K562 (cell line): ENCODE data around the gene TRIM27. TPM values are rescaled to one million over a fixed set of nuclear protein-coding genes. Genes with fewer than 3 reads are reported as not detected.
A peak's percentile ranks its signal among the peaks of the same experiment; 100 is the strongest.

ENCODE experiments used
- CREB1 ChIP-seq, 2 experiments: sonication (generic) in 1 of 2; formaldehyde crosslinking in 1 of 2; IDR thresholded peaks; 2 replicates each; pipeline versions ENCODE4 v1.6.1 to v1.8.0; 2012 to 2022; ENCODE audit warnings: inconsistent platforms in 1 of 2, mild to moderate bottlenecking in 1 of 2, missing genetic modification reagents in 1 of 2, moderate library complexity in 1 of 2
- ETV5 ChIP-seq: sonication (generic); formaldehyde crosslinking; IDR thresholded peaks from 2 replicates; pipeline ENCODE4 v1.4.0; 2020; ENCODE audit warnings: low read depth, mild to moderate bottlenecking, missing genetic modification reagents
- FOXK1 ChIP-seq: sonication (generic); formaldehyde crosslinking; IDR thresholded peaks from 2 replicates; pipeline ENCODE4 v1.8.0; 2022; ENCODE audit warnings: missing genetic modification reagents, mild to moderate bottlenecking, borderline replicate concordance
- HLTF ChIP-seq: fragments of 450-650 bp; IDR thresholded peaks from 2 replicates; pipeline ENCODE4 v1.6.1; 2016
- MLLT1 ChIP-seq, 2 experiments: fragments of 450-650 bp; IDR thresholded peaks; 2 replicates each; pipeline ENCODE4 v1.6.1; 2016
- MTA1 ChIP-seq: fragments of 450-650 bp; IDR thresholded peaks from 2 replicates; pipeline ENCODE4 v1.6.1; 2017; ENCODE audit warnings: borderline replicate concordance
- NR2F6 ChIP-seq: fragments of 450-650 bp; formaldehyde crosslinking; IDR thresholded peaks from 2 replicates; pipeline ENCODE4 v1.4.0; 2020; ENCODE audit warnings: mild to moderate bottlenecking
- RAD51 ChIP-seq: fragments of 450-650 bp; IDR thresholded peaks from 2 replicates; pipeline ENCODE4 v1.7.1; 2016; ENCODE audit warnings: low read depth, mild to moderate bottlenecking, borderline replicate concordance
- ZBTB7A ChIP-seq: IDR thresholded peaks from 2 replicates; pipeline ENCODE4 v1.6.1; 2011; ENCODE audit warnings: low read depth, mild to moderate bottlenecking, low read length, moderate library complexity, borderline replicate concordance; ENCODE audit not compliant: control insufficient read depth
- ZNF12 ChIP-seq: sonication (generic); formaldehyde crosslinking; IDR thresholded peaks from 2 replicates; pipeline ENCODE4 v1.4.0; 2020; ENCODE audit warnings: mild to moderate bottlenecking, missing genetic modification reagents
- polyA plus RNA-seq, 8 experiments: library from polyadenylated mRNA; depleted of rRNA in 4 of 8; stranded (reverse) in 5 of 8; unstranded in 3 of 8; fragments of >200 nt; fragmentation: Nextera tagmentation in 2 of 8; fragmentation: Illumina TruSeq in 1 of 8; extraction: Ambion mirVana in 2 of 8; extraction: Trizol in 1 of 8; gene quantifications; 2 replicates each; pipeline versions ENCODE4 v1.2.1 to v1.2.3, GENCODE V29; 2011 to 2014; ENCODE audit warnings: inconsistent platforms in 1 of 8, missing spikeins in 1 of 8
- total RNA-seq, 7 experiments: library from RNA; depleted of rRNA in 6 of 7; stranded (reverse); fragments of >200 nt in 6 of 7; fragmentation: Illumina TruSeq in 2 of 7; extraction: Trizol in 2 of 7; gene quantifications; 2 replicates each; pipeline versions ENCODE4 v1.2.1 to v1.2.3, GENCODE V29; 2011 to 2021; ENCODE audit warnings: low replicate concordance in 1 of 7

The TRIM27 gene
- total and polyA plus RNA-seq, 9 of the 15 experiments (the other 6 are each of a cell fraction or from before 2014, with no cell fraction given): 37.7 to 235 (median 122) TPM

- TF ChIP-seq ZBTB7A (0 out of 2 replicates have a peak, but pooled peaks have one; percentile 3), MLLT1 (IDR thresholded peaks at IDR 0.05) (peak; percentile 60 to 67; a peak in 3 of 4 replicates), NR2F6 (CRISPR knock-in tag) (no peak), ETV5 (CRISPR knock-in tag) (0 out of 2 replicates have a peak, but pooled peaks have one; percentile 28), FOXK1 (CRISPR knock-in tag) (0 out of 2 replicates have a peak, but pooled peaks have one; percentile 6), ZNF12 (CRISPR knock-in tag) (peak; percentile 58; the same call in 1 of the 2 replicates), MTA1 (no peak), CREB1 (IDR thresholded peaks at IDR 0.05) (no peak), CREB1 (CRISPR knock-in tag; IDR thresholded peaks at IDR 0.05) (0 out of 2 replicates have a peak, but pooled peaks have one; percentile 13), RAD51 (0 out of 2 replicates have a peak, but pooled peaks have one; percentile 11), HLTF (peak; percentile 11; the same call in 1 of the 2 replicates)
Observed at GRCh38 chr6:28940294-28940857, 16.6 kb upstream of the TRIM27 start (continued).
